NOMO-1 treated with dmso at 0.1 percent for 144 hours (cell line): ENCODE data around the gene MMP2.

Source experiments
- DNase-seq: peaks from one replicate; lab custom pipeline; 2025; ENCODE audit not compliant: unreplicated experiment; lab: John Stamatoyannopoulos, UW

The MMP2 gene

GRCh38 chr16:55468352-55468990, 10.5 kb upstream of the MMP2 start:
- DNase-seq = no peak

- DNase-seq = no peak
Measured at GRCh38 chr16:55469821-55470532, 9.0 kb upstream of the MMP2 start.

GRCh38 chr16:55470533-55471371, 8.2 kb upstream of the MMP2 start:
- no peak for DNase-seq

- DNase-seq = no peak
Measured at GRCh38 chr16:55471448-55472097, 7.4 kb upstream of the MMP2 start.

GRCh38 chr16:55473587-55473986, 5.4 kb upstream of the MMP2 start:
- DNase-seq = no peak

- no peak for DNase-seq
Measured at GRCh38 chr16:55474821-55475220, 4.2 kb upstream of the MMP2 start.

- no peak for DNase-seq
Measured at GRCh38 chr16:55475919-55476318, 3.1 kb upstream of the MMP2 start.

- no peak for DNase-seq
Measured at GRCh38 chr16:55476625-55477533, 2.1 kb upstream of the MMP2 start.

- DNase-seq = no peak
Measured at GRCh38 chr16:55477736-55478135, 1.3 kb upstream of the MMP2 start.

- DNase-seq = no peak
Measured at GRCh38 chr16:55479430-55480140, 587 bp downstream of the MMP2 start.

- DNase-seq = peak; percentile 1
Measured at GRCh38 chr16:55480228-55480655, 1.2 kb downstream of the MMP2 start.

GRCh38 chr16:55481023-55481422, 2.0 kb downstream of the MMP2 start:
- no peak for DNase-seq

- DNase-seq = no peak
Measured at GRCh38 chr16:55482056-55482455, 3.1 kb downstream of the MMP2 start.

GRCh38 chr16:55487048-55487803, 8.2 kb downstream of the MMP2 start:
- DNase-seq = no peak

GRCh38 chr16:55488306-55488705, 9.3 kb downstream of the MMP2 start:
- DNase-seq = no peak

GRCh38 chr16:55489119-55489955, 10.3 kb downstream of the MMP2 start:
- no peak for DNase-seq

- DNase-seq = no peak
Measured at GRCh38 chr16:55489956-55490265, 10.9 kb downstream of the MMP2 start.

- DNase-seq = no peak
Measured at GRCh38 chr16:55490301-55490700, 11.3 kb downstream of the MMP2 start.
